Measurements from ENCODE around the gene PDCL3.

PDCL3 gene

GRCh38 chr2:100603948-100604633, 41.3 kb downstream of the PDCL3 start:
- intact Hi-C loops (cut with DNase I): loop anchor here (10.0 kb wide), 1 partner anchor 551 kb away; the partner anchor contains the start of gene TBC1D8
- peak in 9 of 42 donors; percentile 25 to 59 (median 40) for DNase-seq

- no peak for DNase-seq
- intact Hi-C loops (cut with DNase I): loop anchor here (10.0 kb wide), 1 partner anchor 548 kb away; the partner anchor contains the start of gene TBC1D8
Observed at GRCh38 chr2:100606332-100606725, 43.5 kb downstream of the PDCL3 start.

- intact Hi-C loops (cut with DNase I): loop anchor here (10.0 kb wide), 1 partner anchor 548 kb away; the partner anchor contains the start of gene TBC1D8
- DNase-seq: peak in 26 of 42 donors; percentile 15 to 77 (median 49)
Observed at GRCh38 chr2:100606726-100607343, 44.0 kb downstream of the PDCL3 start.

GRCh38 chr2:100610381-100610831, 47.6 kb downstream of the PDCL3 start:
- intact Hi-C loops (cut with DNase I): loop anchor here (5.0 to 10.0 kb wide), 2 partner anchors 204 to 372 kb away; no protein-coding TSS in a partner anchor

GRCh38 chr2:100611079-100612029, 48.6 kb downstream of the PDCL3 start:
- intact Hi-C loops (cut with DNase I): loop anchor here (5.0 to 10.0 kb wide), 2 partner anchors 203 to 371 kb away; no protein-coding TSS in a partner anchor
- DNase-seq: peak in 3 of 42 donors; percentile 14 to 36 (median 30)

More at GRCh38 chr2:100610381-100610831, 47.6 kb downstream of the PDCL3 start:
- DNase-seq: peak; percentile 83 to 96 (median 90)

- peak in 4 of 42 donors; percentile 9 to 33 (median 24) for DNase-seq
- intact Hi-C loops (cut with DNase I): loop anchor here (5.0 to 10.0 kb wide), 2 partner anchors 202 to 370 kb away; no protein-coding TSS in a partner anchor
Observed at GRCh38 chr2:100612388-100613000, 49.7 kb downstream of the PDCL3 start.

GRCh38 chr2:100613719-100614118, 50.9 kb downstream of the PDCL3 start:
- intact Hi-C loops (cut with DNase I): loop anchor here (5.0 to 10.0 kb wide), 2 partner anchors 201 to 369 kb away; no protein-coding TSS in a partner anchor
- no peak for DNase-seq

- intact Hi-C loops (cut with DNase I): loop anchor here (5.0 to 10.0 kb wide), 2 partner anchors 200 to 368 kb away; no protein-coding TSS in a partner anchor
- peak in 4 of 42 donors; percentile 14 to 31 (median 23) for DNase-seq
Observed at GRCh38 chr2:100614455-100615000, 51.7 kb downstream of the PDCL3 start.

- peak in 25 of 42 donors; percentile 16 to 71 (median 45) for DNase-seq
- intact Hi-C loops (cut with DNase I): loop anchor here (10.0 kb wide), 1 partner anchor 199 kb away; no protein-coding TSS in a partner anchor
Observed at GRCh38 chr2:100615471-100615870, 52.7 kb downstream of the PDCL3 start.

- intact Hi-C loops (cut with DNase I): loop anchor here (10.0 kb wide), 1 partner anchor 199 kb away; no protein-coding TSS in a partner anchor
- DNase-seq: peak in 3 of 42 donors; percentile 16 to 42 (median 40)
Observed at GRCh38 chr2:100615886-100616285, 53.1 kb downstream of the PDCL3 start.

GRCh38 chr2:100616841-100617390, 54.1 kb downstream of the PDCL3 start:
- peak in 3 of 42 donors; percentile 11 to 36 (median 34) for DNase-seq
- intact Hi-C loops (cut with DNase I): loop anchor here (10.0 kb wide), 1 partner anchor 198 kb away; no protein-coding TSS in a partner anchor

- peak in 4 of 42 donors; percentile 0 to 24 (median 5) for DNase-seq
- intact Hi-C loops (cut with DNase I): loop anchor here (10.0 kb wide), 1 partner anchor 195 kb away; no protein-coding TSS in a partner anchor
Observed at GRCh38 chr2:100619951-100620350, 57.2 kb downstream of the PDCL3 start.

GRCh38 chr2:100620481-100620880, 57.7 kb downstream of the PDCL3 start:
- peak in 4 of 42 donors; percentile 5 to 27 (median 7) for DNase-seq
- intact Hi-C loops (cut with DNase I): no loop called here

- intact Hi-C loops (cut with DNase I): no loop called here
- peak in 4 of 42 donors; percentile 9 to 21 (median 10) for DNase-seq
Observed at GRCh38 chr2:100621371-100621951, 58.7 kb downstream of the PDCL3 start.

GRCh38 chr2:100623033-100623715, 60.4 kb downstream of the PDCL3 start:
- intact Hi-C loops (cut with DNase I): no loop called here
- peak in 2 of 42 donors; percentile 6 to 8 for DNase-seq

- DNase-seq: peak in 1 of 42 donors; percentile 1
- intact Hi-C loops (cut with DNase I): no loop called here
Observed at GRCh38 chr2:100623930-100624329, 61.1 kb downstream of the PDCL3 start.

Data from head of caudate nucleus (tissue), 42 donors.